Measurements from ENCODE around the gene CCDC97.

- TF ChIP-seq CTCF (IDR thresholded peaks at IDR 0.05; ENCODE audit: low read depth, low read length) (no peak), EZH2phosphoT487 (IDR thresholded peaks at IDR 0.05; ENCODE audit: low read depth) (no peak)
These were observed 20.5 kb downstream of the CCDC97 start for GRCh38 chr19:41330481-41330880.

Measured in OCI-LY3 (cell line).